Stimulated activated CD4-positive, alpha-beta T cell treated with anti-CD3 and anti-CD28 coated beads, Interleukin-15, amount 100 ng/mL, for 48 hours (primary cell): ENCODE results near the gene EIF4EBP2.

Source experiments
- DNase-seq, 2 donors: peaks; one replicate each; pipeline ENCODE4 v3.0.0-alpha.2; 2020; ENCODE audit warnings: low read depth in 2 of 2

Gene EIF4EBP2

GRCh38 chr10:70378122-70378521 lies 25.8 kb upstream of the EIF4EBP2 start:
- no peak for DNase-seq

DNA sequence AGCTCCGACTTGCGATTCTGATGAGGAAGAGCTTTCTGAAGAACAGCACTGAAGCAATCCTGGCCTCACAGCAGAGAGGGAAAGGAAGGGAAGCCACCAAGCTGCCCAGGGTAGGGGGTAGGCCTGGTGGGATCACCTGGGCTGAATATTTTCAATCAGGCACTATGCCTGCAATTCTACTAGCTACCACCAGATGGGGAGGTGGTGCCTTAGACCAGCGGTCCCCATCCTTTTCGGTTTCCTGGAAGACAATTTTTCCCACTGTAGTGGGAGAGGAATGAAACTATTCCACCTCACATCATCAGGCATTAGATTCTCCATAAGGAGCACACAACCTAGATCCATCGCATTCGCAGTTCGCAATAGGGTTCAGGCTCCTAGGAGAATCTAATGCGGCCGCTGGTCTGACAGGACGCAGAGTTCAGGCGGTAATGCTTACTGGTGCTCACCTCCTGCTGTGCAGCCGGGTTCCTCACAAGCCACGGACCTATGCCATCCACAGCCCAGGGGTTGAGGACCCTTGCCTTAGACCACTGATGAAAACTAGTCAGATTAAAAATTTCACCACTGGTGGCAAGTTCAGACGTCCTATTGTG lies 24.3 kb upstream of the EIF4EBP2 start:
- DNase-seq = no peak

- DNase-seq = no peak
Observed at GRCh38 chr10:70380350-70381135, 23.4 kb upstream of the EIF4EBP2 start.

GRCh38 chr10:70381471-70382421 lies 22.2 kb upstream of the EIF4EBP2 start:
- peak; percentile 11 to 12 for DNase-seq

DNA sequence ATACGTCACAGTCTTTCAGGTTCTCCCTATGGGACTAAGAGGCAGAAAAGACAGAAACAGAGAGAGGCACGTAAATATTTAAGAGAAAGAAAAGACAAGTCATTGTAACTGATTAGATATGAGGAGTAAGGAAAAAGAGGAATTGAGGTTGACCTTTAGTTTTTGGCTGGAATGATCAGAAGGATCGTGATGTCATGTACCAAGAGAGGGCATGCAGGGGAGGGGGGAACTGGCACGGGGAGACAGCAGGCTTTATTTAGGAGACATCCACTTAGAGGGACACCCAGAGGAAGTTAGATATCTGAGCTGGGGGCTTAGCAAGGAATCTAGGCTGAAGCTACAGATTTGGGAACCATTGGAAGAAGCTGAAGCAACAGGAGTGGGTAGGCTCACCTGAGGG lies 12.3 kb upstream of the EIF4EBP2 start:
- no peak for DNase-seq

DNA sequence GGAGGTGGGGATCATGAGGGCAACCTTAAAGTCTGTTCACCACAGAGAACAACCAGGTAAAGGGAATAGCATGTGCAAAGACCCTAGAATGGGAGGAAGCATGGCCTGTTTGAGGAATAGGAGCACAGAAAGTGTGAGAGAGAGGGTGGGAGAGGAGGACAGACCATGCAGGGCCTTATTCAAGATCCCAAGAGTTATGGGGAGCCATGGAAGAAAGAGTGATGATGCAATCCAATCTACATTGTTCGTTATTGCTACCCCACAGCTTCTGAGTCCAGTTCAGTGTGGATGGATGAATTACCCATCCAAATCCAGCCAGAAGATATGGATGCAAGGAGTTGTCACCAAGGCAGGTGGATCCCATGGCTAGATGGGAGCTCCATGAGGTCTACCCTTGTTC lies 7.8 kb upstream of the EIF4EBP2 start:
- no peak for DNase-seq

GRCh38 chr10:70399177-70399576 lies 4.8 kb upstream of the EIF4EBP2 start:
- DNase-seq = no peak

DNA sequence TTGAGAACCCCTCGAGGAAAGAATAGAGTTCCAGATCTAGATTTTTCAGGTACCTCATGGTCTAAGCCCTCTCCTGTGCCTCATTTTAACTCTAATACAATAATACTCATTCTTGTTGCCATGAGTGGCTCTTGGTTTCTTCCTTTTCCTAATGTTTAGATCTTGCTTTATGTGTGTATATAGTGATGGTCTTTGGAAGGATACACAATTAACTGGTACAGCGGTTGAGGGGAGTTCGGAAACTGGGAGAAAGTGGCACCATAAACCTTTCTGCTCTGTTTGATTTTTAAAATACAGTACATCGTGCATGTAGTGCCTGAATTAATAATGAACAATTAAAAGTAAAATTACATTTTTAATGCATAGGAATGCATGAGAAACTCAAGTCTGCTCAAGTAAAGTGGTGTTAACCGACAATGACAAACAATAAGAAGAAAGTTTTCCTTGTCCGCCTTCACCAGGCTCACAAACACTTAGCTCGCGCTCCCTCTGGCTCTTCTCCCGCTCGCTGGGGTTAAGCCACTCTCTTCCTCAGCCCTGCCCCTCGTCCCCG lies 386 bp upstream of the EIF4EBP2 start:
- no peak for DNase-seq

DNA sequence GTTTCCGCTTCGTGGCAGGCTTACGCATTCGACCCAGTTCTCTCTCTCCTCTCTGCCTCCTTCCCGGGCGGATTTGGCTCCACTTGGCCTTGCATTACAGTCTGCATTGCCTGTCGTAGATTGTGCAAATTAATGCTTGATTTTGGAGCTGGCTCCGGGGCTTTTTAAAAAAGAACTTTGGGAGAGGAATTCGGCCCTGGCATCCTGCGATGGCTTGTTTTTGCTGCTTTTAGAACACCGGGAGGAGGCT lies 767 bp downstream of the EIF4EBP2 start:
- no peak for DNase-seq

- DNase-seq = no peak
Observed at GRCh38 chr10:70405037-70405824, 1.3 kb downstream of the EIF4EBP2 start.

DNA sequence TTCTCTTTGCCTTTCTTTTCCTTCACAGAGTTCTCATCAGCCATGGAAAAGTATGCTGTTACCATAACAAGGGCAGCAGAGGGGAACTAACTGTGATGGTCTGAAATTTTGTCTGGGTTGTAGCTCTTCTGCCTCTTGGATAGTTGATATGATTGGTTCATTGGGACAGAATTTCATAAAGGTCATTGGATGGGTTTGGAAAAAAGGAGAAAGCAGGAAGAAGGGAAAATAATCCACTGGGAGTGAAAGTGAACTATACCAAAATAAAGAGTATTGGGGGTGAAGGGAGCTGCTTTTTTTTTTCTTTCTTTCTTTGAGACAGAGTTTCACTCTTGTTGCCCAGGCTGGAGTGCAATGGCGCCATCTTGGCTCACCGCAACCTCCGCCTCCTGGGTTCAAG lies 5.8 kb downstream of the EIF4EBP2 start:
- no peak for DNase-seq

GRCh38 chr10:70410608-70411007 lies 6.7 kb downstream of the EIF4EBP2 start:
- no peak for DNase-seq

- no peak for DNase-seq
Observed at GRCh38 chr10:70412356-70412755, 8.4 kb downstream of the EIF4EBP2 start.

- DNase-seq = no peak
Observed at GRCh38 chr10:70417568-70417967, 13.6 kb downstream of the EIF4EBP2 start.

GRCh38 chr10:70418229-70418628 lies 14.3 kb downstream of the EIF4EBP2 start:
- no peak for DNase-seq

- DNase-seq = no peak
Observed at GRCh38 chr10:70418713-70419112, 14.8 kb downstream of the EIF4EBP2 start.

GRCh38 chr10:70424320-70424719 lies 20.4 kb downstream of the EIF4EBP2 start:
- no peak for DNase-seq

- DNase-seq = no peak
Observed at GRCh38 chr10:70425096-70425495, 21.2 kb downstream of the EIF4EBP2 start.

- DNase-seq = no peak
Observed at GRCh38 chr10:70426823-70427222, 22.9 kb downstream of the EIF4EBP2 start.

- DNase-seq = no peak
Observed at GRCh38 chr10:70430493-70431445, 26.8 kb downstream of the EIF4EBP2 start.
